ENCODE results near the gene HSD17B10.

HSD17B10 gene

GRCh38 chrX:53403535-53403934 is 30.6 kb downstream of the HSD17B10 start:
- TF ChIP-seq, protein P1, sequence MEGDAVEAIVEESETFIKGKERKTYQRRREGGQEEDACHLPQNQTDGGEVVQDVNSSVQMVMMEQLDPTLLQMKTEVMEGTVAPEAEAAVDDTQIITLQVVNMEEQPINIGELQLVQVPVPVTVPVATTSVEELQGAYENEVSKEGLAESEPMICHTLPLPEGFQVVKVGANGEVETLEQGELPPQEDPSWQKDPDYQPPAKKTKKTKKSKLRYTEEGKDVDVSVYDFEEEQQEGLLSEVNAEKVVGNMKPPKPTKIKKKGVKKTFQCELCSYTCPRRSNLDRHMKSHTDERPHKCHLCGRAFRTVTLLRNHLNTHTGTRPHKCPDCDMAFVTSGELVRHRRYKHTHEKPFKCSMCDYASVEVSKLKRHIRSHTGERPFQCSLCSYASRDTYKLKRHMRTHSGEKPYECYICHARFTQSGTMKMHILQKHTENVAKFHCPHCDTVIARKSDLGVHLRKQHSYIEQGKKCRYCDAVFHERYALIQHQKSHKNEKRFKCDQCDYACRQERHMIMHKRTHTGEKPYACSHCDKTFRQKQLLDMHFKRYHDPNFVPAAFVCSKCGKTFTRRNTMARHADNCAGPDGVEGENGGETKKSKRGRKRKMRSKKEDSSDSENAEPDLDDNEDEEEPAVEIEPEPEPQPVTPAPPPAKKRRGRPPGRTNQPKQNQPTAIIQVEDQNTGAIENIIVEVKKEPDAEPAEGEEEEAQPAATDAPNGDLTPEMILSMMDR (IDR thresholded peaks at IDR 0.05), result no peak

DNA sequence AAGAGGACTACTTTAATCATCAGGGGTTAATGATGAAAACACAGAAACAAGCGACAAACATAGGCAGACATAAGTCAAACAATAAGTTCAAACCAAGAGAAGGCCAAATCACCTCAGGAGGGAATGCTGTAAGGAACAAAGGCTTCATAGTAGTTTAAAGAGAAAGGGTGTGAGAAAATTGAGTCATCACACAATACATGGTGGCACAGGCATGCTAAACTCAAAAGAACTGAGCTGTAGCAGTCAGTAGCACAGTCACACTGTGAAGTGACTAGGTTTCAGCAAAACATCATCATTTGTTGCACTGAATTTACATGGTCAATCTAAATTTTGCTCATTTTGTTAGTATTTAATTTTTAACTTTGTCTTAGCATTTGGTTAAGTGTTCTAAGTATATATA is 36.0 kb downstream of the HSD17B10 start:
- TF ChIP-seq, protein P1 (IDR thresholded peaks at IDR 0.05), result no peak

GRCh38 chrX:53395605-53396298 is 38.4 kb downstream of the HSD17B10 start:
- TF ChIP-seq, protein P1 (IDR thresholded peaks at IDR 0.05), result no peak

- TF ChIP-seq, protein P1 (IDR thresholded peaks at IDR 0.05), result no peak
Measured at GRCh38 chrX:53383376-53384076, 50.6 kb downstream of the HSD17B10 start.

Data from LNCAP (cell line).